GM21576 (cell line): ENCODE measurements around the gene ARHGAP15.

ENCODE experiments used
- ATAC-seq: cut with Tn5 transposase; IDR thresholded peaks from one replicate; pipeline ENCODE4 v1.9.1; 2021; ENCODE audit warnings: mild to moderate bottlenecking, moderate library complexity; ENCODE audit not compliant: unreplicated experiment

ARHGAP15 gene

GRCh38 chr2:143680885-143681405 lies 551.7 kb downstream of the ARHGAP15 start:
- no peak for ATAC-seq

GRCh38 chr2:143682436-143683055 lies 553.3 kb downstream of the ARHGAP15 start:
- no peak for ATAC-seq

- no peak for ATAC-seq
Measured at GRCh38 chr2:143683977-143684376, 554.8 kb downstream of the ARHGAP15 start.

- ATAC-seq: no peak
Measured at GRCh38 chr2:143684551-143685320, 555.5 kb downstream of the ARHGAP15 start.

- ATAC-seq: no peak
Measured at GRCh38 chr2:143685421-143686078, 556.3 kb downstream of the ARHGAP15 start.

- ATAC-seq: no peak
Measured at GRCh38 chr2:143686585-143687164, 557.5 kb downstream of the ARHGAP15 start.

GRCh38 chr2:143688248-143688647 lies 559.0 kb downstream of the ARHGAP15 start:
- ATAC-seq: no peak

- ATAC-seq: no peak
Measured at GRCh38 chr2:143688815-143689214, 559.6 kb downstream of the ARHGAP15 start.

GRCh38 chr2:143689541-143689940 lies 560.3 kb downstream of the ARHGAP15 start:
- no peak for ATAC-seq

- no peak for ATAC-seq
Measured at GRCh38 chr2:143690235-143690634, 561.0 kb downstream of the ARHGAP15 start.

- no peak for ATAC-seq
Measured at GRCh38 chr2:143691121-143691520, 561.9 kb downstream of the ARHGAP15 start.

GRCh38 chr2:143692162-143692561 lies 562.9 kb downstream of the ARHGAP15 start:
- ATAC-seq: no peak

- ATAC-seq: no peak
Measured at GRCh38 chr2:143692967-143693366, 563.7 kb downstream of the ARHGAP15 start.

GRCh38 chr2:143694335-143694734 lies 565.1 kb downstream of the ARHGAP15 start:
- no peak for ATAC-seq

- peak; percentile 73 for ATAC-seq
Measured at GRCh38 chr2:143696651-143697050, 567.4 kb downstream of the ARHGAP15 start.

- peak; percentile 79 for ATAC-seq
Measured at GRCh38 chr2:143697744-143698143, 568.5 kb downstream of the ARHGAP15 start.

- ATAC-seq: no peak
Measured at GRCh38 chr2:143698352-143698751, 569.1 kb downstream of the ARHGAP15 start.

- ATAC-seq: no peak
Measured at GRCh38 chr2:143698888-143699570, 569.8 kb downstream of the ARHGAP15 start.

- no peak for ATAC-seq
Measured at GRCh38 chr2:143700865-143701264, 571.6 kb downstream of the ARHGAP15 start.

GRCh38 chr2:143701785-143702184 lies 572.6 kb downstream of the ARHGAP15 start:
- ATAC-seq: no peak

- no peak for ATAC-seq
Measured at GRCh38 chr2:143702931-143703330, 573.7 kb downstream of the ARHGAP15 start.
